ENCODE results near the gene KCNMA1.

GRCh38 chr10:77021966-77022490 is 615.6 kb downstream of the KCNMA1 start:
- TF ChIP-seq CTCF (IDR thresholded peaks at IDR 0.05; ENCODE audit: insufficient read depth, low read length, poor library complexity, severe bottlenecking): no peak
- TF ChIP-seq EZH2phosphoT487 (conservative IDR thresholded peaks at IDR 0.05; ENCODE audit: low read length): no peak

Measured in SU-DHL-6 (cell line).